ENCODE results near the gene NACC1. TPM values are rescaled to one million over a fixed set of nuclear protein-coding genes. Genes with fewer than 3 reads are reported as not detected.

NACC1 gene
- total and polyA plus RNA-seq, 2 of the 8 experiments (the other 6 are each of a cell fraction or from before 2014, with no cell fraction given), result 234 to 301 TPM

DNA sequence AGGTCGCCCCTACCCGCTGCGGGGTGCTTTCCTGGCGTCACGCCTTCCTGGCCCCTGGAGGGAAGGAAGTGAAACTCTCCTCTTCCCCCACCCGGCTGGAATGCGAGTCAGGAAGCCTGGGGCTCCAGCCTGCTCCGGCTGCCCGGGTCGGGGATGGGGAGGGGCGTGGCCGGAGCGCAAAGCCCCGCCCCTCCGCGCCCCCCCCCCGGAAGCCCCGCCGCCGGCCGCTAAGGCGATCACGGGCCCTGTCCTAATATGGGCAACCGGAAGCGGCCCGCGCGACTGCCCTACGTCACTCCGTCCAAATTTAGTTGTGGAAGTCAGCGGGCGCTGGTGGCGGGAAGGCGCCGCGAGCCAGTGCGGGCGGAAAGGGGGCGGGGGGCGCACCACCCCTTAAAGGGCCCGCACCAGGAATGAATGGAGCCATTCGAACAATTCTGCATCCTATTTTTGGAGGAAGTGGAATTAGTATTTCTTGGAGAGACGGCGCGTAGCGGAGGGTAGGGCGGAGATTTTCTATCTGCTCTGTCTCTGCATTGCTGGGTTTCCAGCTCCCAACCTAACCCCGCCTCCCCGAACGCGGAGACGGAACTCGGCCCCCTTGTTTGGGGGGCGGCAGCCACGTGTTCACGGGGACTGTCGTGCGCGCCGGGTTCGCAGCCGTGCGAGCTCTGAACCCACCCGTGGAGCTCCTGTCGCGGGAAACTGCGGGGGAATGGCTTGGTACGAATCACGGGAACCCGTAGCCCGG lies 33.7 kb downstream of the NACC1 start (continued):
- TF ChIP-seq CTBP2 (IDR thresholded peaks at IDR 0.05; ENCODE audit: borderline replicate concordance, insufficient read depth, insufficient read length, low read length) (no peak), TCF12 (IDR thresholded peaks at IDR 0.05; ENCODE audit: low read depth, low read length) (no peak), SAP30 (IDR thresholded peaks at IDR 0.05; ENCODE audit: insufficient read depth, insufficient replicate concordance, low read length) (no peak), POLR2AphosphoS5 (IDR thresholded peaks at IDR 0.05; ENCODE audit: low read depth, low read length) (peak; percentile 83), RAD21 (IDR thresholded peaks at IDR 0.05 in 1 of 2, conservative IDR thresholded peaks at IDR 0.05 in 1 of 2; ENCODE audit: low read depth in 2 of 2, low read length in 2 of 2) (0 out of 4 replicates have a peak, but pooled peaks of 1 of the 2 experiments have one; percentile 1), RBBP5 (IDR thresholded peaks at IDR 0.05; ENCODE audit: borderline replicate concordance, low read depth, low read length) (0 out of 2 replicates have a peak, but pooled peaks have one; percentile 31), CBX5 (IDR thresholded peaks at IDR 0.05; ENCODE audit: low read depth, low read length) (no peak), EGR1 (IDR thresholded peaks at IDR 0.05; ENCODE audit: borderline replicate concordance, low read depth, low read length) (peak; percentile 76; the same call in 1 of the 2 replicates), CREB1 (IDR thresholded peaks at IDR 0.05) (peak; percentile 29; the same call in 1 of the 2 replicates), MAFK (IDR thresholded peaks at IDR 0.05; ENCODE audit: low read depth, low read length) (no peak), PHF8 (conservative IDR thresholded peaks at IDR 0.05; ENCODE audit: low read depth, low read length) (no peak), GTF2F1 (IDR thresholded peaks at IDR 0.05; ENCODE audit: borderline replicate concordance, low read depth, low read length) (peak; percentile 76; the same call in 1 of the 2 replicates), HDAC6 (IDR thresholded peaks at IDR 0.05; ENCODE audit: low read depth, low read length) (no peak), TEAD4 (IDR thresholded peaks at IDR 0.05; ENCODE audit: low read depth, low read length) (peak; percentile 97), SRF (IDR thresholded peaks at IDR 0.05; ENCODE audit: low read depth, low read length) (peak; percentile 98), KDM1A (IDR thresholded peaks at IDR 0.05; ENCODE audit: borderline replicate concordance, low read length) (no peak), TAF7 (optimal IDR thresholded peaks at IDR 0.05; ENCODE audit: borderline replicate concordance, low read depth, low read length) (peak; percentile 84), BCL11A (IDR thresholded peaks at IDR 0.05; ENCODE audit: low read depth in 2 of 2, low read length in 2 of 2) (no peak), SIN3A (conservative IDR thresholded peaks at IDR 0.05 in 1 of 2, IDR thresholded peaks at IDR 0.05 in 1 of 2; ENCODE audit: low read depth in 1 of 2, low read length in 2 of 2) (peak; percentile 44 to 55; a peak in 2 of 4 replicates)
- TF ChIP-seq, protein P1, sequence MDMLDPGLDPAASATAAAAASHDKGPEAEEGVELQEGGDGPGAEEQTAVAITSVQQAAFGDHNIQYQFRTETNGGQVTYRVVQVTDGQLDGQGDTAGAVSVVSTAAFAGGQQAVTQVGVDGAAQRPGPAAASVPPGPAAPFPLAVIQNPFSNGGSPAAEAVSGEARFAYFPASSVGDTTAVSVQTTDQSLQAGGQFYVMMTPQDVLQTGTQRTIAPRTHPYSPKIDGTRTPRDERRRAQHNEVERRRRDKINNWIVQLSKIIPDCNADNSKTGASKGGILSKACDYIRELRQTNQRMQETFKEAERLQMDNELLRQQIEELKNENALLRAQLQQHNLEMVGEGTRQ (IDR thresholded peaks at IDR 0.05; ENCODE audit: low read length), result 0 out of 2 replicates have a peak, but pooled peaks have one; percentile 44
- TF ChIP-seq, protein P2, sequence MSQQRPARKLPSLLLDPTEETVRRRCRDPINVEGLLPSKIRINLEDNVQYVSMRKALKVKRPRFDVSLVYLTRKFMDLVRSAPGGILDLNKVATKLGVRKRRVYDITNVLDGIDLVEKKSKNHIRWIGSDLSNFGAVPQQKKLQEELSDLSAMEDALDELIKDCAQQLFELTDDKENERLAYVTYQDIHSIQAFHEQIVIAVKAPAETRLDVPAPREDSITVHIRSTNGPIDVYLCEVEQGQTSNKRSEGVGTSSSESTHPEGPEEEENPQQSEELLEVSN (IDR thresholded peaks at IDR 0.05), result peak; percentile 51; the same call in 1 of the 2 replicates

Data from H1 (cell line).